HepG2 (cell line): ENCODE measurements around the gene CCS. TPM values are rescaled to one million over a fixed set of nuclear protein-coding genes. Genes with fewer than 3 reads are reported as not detected.
A peak's percentile ranks its signal among the peaks of the same experiment; 100 is the strongest.

Source experiments
- DPF2 ChIP-seq: sonication (generic); formaldehyde crosslinking; IDR thresholded peaks from 2 replicates; pipeline ENCODE4 v1.4.0; 2020; ENCODE audit warnings: mild to moderate bottlenecking, low read depth, missing genetic modification reagents, borderline replicate concordance
- KIAA2018 ChIP-seq: sonication (generic); formaldehyde crosslinking; IDR thresholded peaks from 2 replicates; pipeline ENCODE4 v1.5.0; 2020; ENCODE audit warnings: mild to moderate bottlenecking, missing genetic modification reagents, borderline replicate concordance
- PTBP1 ChIP-seq: fragments of 200-400 bp; formaldehyde crosslinking; IDR thresholded peaks from 2 replicates; pipeline ENCODE4 v1.6.1; 2018; ENCODE audit warnings: low read length, low read depth; ENCODE audit not compliant: poor library complexity, severe bottlenecking
- RARA ChIP-seq: IDR thresholded peaks from 2 replicates; pipeline ENCODE4 v1.6.1; 2016; ENCODE audit warnings: missing genetic modification reagents, missing compliant biosample characterization
- THAP11 ChIP-seq: IDR thresholded peaks from 2 replicates; pipeline ENCODE4 v1.6.1; 2016; ENCODE audit warnings: missing biosample characterization, missing genetic modification reagents
- TP53 ChIP-seq: sonication (generic); formaldehyde crosslinking; conservative IDR thresholded peaks from 2 replicates; pipeline ENCODE4 v1.4.0; 2020; ENCODE audit warnings: missing genetic modification reagents
- ZMYM2 ChIP-seq: sonication (generic); formaldehyde crosslinking; IDR thresholded peaks from 2 replicates; pipeline ENCODE4 v1.8.0; 2022; ENCODE audit warnings: mild to moderate bottlenecking, missing genetic modification reagents
- ZNF232 ChIP-seq: sonication (generic); formaldehyde crosslinking; IDR thresholded peaks from 2 replicates; pipeline ENCODE4 v1.4.0; 2020; ENCODE audit warnings: missing genetic modification reagents, borderline replicate concordance
- ZNF33B ChIP-seq: sonication (generic); formaldehyde crosslinking; IDR thresholded peaks from 2 replicates; pipeline ENCODE4 v1.5.1; 2020; ENCODE audit warnings: mild to moderate bottlenecking, missing genetic modification reagents
- polyA plus RNA-seq, 8 experiments: library from polyadenylated mRNA; depleted of rRNA in 3 of 8; stranded (reverse) in 7 of 8; unstranded in 1 of 8; fragments of >200 nt; fragmentation: Illumina TruSeq in 4 of 8; extraction: Trizol in 4 of 8; gene quantifications; 2 replicates each; pipeline versions ENCODE4 v1.2.1 to v1.2.3, GENCODE V29; 2011 to 2016; ENCODE audit warnings: low read depth in 4 of 8, missing spikeins in 1 of 8, mixed read lengths in 1 of 8; ENCODE audit not compliant: insufficient read depth in 1 of 8
- total RNA-seq, 5 experiments: library from RNA; depleted of rRNA; stranded (reverse); fragments of >200 nt; fragmentation: Illumina TruSeq; extraction: Trizol; gene quantifications; 2 replicates each; pipeline ENCODE4 v1.2.3, GENCODE V29; 2016; ENCODE audit warnings: low read depth in 1 of 5
- TF ChIP-seq, protein P1 (sequence below): sonication (generic); formaldehyde crosslinking; IDR thresholded peaks from 2 replicates; pipeline ENCODE4 v1.5.1; 2020; ENCODE audit warnings: mild to moderate bottlenecking, moderate library complexity, missing genetic modification reagents
- TF ChIP-seq, protein P2 (sequence below): sonication (generic); formaldehyde crosslinking; IDR thresholded peaks from 2 replicates; pipeline ENCODE4 v1.8.1; 2023; ENCODE audit warnings: mild to moderate bottlenecking, inconsistent platforms, moderate library complexity, missing genetic modification reagents, borderline replicate concordance
- TF ChIP-seq, protein P3 (sequence below), 2 experiments: sonication (generic) in 1 of 2; formaldehyde crosslinking in 1 of 2; IDR thresholded peaks; 2 replicates each; pipeline versions ENCODE4 v1.5.1 to v1.6.1; 2011 to 2020; ENCODE audit warnings: borderline replicate concordance in 1 of 2, low read depth in 1 of 2, low read length in 1 of 2, mild to moderate bottlenecking in 1 of 2, missing genetic modification reagents in 1 of 2, moderate library complexity in 1 of 2

The CCS gene
- total and polyA plus RNA-seq, 2 of the 13 experiments (the other 11 are each of a cell fraction or from before 2014, with no cell fraction given), result 25.4 to 44.6 TPM

- 0 out of 2 replicates have a peak, but pooled peaks have one; percentile 81 for TF ChIP-seq KIAA2018 (CRISPR knock-in tag)
- TF ChIP-seq, protein P1, sequence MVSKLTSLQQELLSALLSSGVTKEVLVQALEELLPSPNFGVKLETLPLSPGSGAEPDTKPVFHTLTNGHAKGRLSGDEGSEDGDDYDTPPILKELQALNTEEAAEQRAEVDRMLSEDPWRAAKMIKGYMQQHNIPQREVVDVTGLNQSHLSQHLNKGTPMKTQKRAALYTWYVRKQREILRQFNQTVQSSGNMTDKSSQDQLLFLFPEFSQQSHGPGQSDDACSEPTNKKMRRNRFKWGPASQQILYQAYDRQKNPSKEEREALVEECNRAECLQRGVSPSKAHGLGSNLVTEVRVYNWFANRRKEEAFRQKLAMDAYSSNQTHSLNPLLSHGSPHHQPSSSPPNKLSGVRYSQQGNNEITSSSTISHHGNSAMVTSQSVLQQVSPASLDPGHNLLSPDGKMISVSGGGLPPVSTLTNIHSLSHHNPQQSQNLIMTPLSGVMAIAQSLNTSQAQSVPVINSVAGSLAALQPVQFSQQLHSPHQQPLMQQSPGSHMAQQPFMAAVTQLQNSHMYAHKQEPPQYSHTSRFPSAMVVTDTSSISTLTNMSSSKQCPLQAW, result peak; percentile 91
- TF ChIP-seq, protein P2, sequence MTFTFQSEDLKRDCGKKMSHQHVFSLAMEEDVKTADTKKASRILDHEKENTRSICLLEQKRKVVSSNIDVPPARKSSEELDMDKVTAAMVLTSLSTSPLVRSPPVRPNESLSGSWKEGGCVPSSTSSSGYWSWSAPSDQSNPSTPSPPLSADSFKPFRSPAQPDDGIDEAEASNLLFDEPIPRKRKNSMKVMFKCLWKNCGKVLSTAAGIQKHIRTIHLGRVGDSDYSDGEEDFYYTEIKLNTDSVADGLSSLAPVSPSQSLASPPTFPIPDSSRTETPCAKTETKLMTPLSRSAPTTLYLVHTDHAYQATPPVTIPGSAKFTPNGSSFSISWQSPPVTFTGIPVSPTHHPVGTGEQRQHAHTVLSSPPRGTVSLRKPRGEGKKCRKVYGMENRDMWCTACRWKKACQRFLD (CRISPR knock-in tag), result peak; percentile 84; the same call in 1 of the 2 replicates
- peak; percentile 89 for TF ChIP-seq ZMYM2 (CRISPR knock-in tag)
- TF ChIP-seq, protein P3, sequence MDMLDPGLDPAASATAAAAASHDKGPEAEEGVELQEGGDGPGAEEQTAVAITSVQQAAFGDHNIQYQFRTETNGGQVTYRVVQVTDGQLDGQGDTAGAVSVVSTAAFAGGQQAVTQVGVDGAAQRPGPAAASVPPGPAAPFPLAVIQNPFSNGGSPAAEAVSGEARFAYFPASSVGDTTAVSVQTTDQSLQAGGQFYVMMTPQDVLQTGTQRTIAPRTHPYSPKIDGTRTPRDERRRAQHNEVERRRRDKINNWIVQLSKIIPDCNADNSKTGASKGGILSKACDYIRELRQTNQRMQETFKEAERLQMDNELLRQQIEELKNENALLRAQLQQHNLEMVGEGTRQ (IDR thresholded peaks at IDR 0.05; ENCODE audit: low read depth, low read length), result no peak
- TF ChIP-seq, protein P3 (CRISPR knock-in tag; IDR thresholded peaks at IDR 0.05; ENCODE audit: borderline replicate concordance), result peak; percentile 43; the same call in 1 of the 2 replicates
- TF ChIP-seq ZNF232, result 0 out of 2 replicates have a peak, but pooled peaks have one; percentile 63
- 0 out of 2 replicates have a peak, but pooled peaks have one; percentile 25 for TF ChIP-seq DPF2
- peak; percentile 32; the same call in 1 of the 2 replicates for TF ChIP-seq RARA (CRISPR knock-in tag)
- TF ChIP-seq PTBP1, result peak; percentile 63
- TF ChIP-seq ZNF33B (CRISPR knock-in tag), result 0 out of 2 replicates have a peak, but pooled peaks have one; percentile 82
- peak; percentile 64; the same call in 1 of the 2 replicates for TF ChIP-seq TP53 (CRISPR knock-in tag)
- peak; percentile 59; the same call in 1 of the 2 replicates for TF ChIP-seq THAP11
These were observed at the start of gene CCS, which contains the start of gene CCDC87 (continued) for GRCh38 chr11:66592457-66593302.
